HT-29 (cell line): Measurements from ENCODE around the gene CTSV. TPM values are rescaled to one million over a fixed set of nuclear protein-coding genes. Genes with fewer than 3 reads are reported as not detected.
"Not testable (repeated sequence)": the region's sequence is repeated elsewhere in the genome, so short reads cannot be mapped to it uniquely, and the experiment has no call there.

Experiments used
- DNase-seq: peaks from one replicate; pipeline ENCODE4 v3.0.0-alpha.2; 2015; ENCODE audit warnings: low spot score
- total RNA-seq: library from RNA; depleted of rRNA; stranded (reverse); fragments of >200 nt; shearing (Covaris generic); gene quantifications from 2 replicates; pipeline ENCODE4 v1.2.3, GENCODE V29; 2014; rRNA removed

CTSV gene
- total RNA-seq, 1 experiment from 2014 or later: 8.3 TPM

DNA sequence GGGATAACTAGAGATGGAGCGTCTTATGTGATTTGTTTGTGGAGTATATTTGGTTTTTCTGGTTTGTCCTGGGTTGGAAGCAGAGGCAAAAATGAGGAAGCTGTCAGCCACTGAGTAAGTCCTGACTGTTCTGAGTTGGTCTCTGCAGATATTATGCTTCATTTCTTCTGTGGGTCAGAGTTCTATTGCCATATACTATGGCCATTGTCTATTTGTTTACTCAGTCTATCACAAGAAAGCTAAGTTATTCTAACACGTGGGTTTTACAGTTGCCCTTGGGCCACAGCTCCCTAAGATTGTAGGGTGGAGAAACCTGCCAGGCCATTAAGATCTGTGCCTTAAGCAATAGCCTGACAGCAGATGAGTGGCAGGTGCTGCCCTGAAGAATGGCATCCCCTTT, 3.0 kb upstream of the CTSV start:
- DNase-seq: peak; percentile 82

DNA sequence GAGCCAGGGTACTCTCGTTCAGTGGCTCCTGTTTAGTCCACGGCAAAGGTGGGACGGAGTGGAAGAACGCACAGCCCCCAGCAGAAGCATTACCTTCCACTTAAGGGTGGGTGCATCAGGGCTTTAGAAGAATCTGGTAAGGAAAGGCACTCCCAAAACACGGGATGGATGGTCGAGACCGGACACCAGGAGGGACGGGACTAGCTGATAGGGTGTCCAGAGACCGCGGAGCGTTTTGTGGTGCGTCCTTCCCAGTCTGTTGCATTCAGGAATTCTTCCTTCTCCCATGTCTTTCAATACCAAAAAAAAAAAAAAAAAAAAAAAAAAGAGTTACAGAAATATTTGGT, 545 bp upstream of the CTSV start:
- peak; percentile 63 for DNase-seq

DNA sequence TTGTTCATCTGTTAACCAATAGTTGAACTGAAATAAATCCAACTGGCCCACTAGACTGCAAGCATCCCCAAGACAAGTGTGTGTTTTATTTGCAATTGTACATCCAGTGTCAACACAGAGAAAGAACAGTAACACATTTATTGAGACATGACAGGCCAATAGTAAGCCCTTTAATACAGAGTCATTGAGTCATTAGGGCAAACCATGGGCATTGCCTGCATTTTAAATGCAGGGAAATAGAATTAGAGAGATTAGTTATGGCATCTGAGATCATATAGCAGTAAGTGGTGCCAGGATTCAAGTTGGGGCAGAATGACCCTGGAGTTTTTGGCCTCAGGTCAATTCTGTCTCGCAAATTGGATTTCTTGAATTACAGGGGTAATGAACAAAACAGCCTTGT, 15.4 kb downstream of the CTSV start:
- DNase-seq: not testable (repeated sequence)

DNA sequence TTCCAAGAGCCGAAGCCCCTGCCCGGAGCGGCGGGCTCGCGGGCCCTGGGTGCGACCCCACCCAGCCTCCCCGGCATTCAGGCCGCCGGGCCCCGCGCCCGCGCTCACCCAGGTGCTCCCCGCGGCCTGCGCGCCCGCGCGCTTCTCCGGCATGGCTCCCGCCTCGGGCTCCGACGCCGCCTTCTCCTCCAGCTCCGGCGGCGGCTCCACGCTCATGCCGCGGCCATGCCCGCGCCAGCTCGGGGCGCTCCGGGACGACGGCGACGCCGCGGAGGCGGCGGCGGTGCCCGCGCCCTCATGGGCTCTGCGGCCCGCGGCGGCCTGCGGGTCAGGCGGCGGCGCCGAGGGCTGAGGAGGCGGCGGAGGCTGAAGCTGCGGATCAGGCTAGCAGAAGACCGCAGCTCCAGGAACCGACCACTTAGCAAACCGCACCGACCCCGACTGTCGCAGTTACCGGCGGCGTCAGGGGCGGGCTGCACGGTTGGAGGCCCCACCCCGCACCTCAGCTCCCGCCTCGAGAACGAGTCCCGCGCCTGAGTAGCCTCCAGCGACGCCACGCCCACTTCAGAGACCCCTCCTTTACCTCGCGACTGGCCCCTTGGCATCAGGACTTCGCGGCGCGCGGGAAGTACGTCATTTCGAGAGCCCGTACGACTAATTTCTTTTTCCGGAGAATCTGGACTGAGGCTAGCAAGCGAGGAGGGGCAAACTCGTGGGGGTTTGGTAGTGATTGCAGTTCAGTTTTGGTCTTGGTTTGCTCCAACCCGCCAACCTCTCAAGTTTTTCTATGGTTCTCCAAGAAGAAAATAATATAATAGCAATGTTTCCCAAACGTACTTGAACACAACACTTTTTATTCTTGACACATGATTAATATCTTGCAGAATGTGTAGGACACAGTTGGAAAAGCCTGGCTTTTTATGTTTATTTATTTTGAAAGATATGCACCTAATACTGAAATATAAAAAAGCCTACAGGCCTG, 25.5 kb downstream of the CTSV start:
- DNase-seq: peak; percentile 59

DNA sequence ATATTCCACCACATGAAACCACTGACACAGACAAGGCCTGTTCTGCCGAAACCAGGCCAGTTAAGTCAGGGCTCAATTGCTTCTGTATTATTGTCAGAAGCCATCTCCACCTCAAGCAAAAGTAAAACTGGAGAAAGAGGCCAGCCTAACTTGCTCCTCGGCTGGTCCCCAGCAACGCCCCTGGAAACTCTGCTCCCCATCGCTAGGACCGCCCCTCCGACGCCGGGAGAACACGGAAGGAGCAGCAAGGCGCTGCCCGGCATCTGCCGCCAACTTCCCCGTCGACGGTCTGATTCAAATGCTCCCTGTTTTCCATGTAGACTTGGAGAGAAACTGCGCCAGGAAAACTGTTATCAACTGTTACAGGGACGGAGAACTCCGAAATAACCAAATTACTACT, 26.3 kb downstream of the CTSV start:
- peak; percentile 7 for DNase-seq

DNA sequence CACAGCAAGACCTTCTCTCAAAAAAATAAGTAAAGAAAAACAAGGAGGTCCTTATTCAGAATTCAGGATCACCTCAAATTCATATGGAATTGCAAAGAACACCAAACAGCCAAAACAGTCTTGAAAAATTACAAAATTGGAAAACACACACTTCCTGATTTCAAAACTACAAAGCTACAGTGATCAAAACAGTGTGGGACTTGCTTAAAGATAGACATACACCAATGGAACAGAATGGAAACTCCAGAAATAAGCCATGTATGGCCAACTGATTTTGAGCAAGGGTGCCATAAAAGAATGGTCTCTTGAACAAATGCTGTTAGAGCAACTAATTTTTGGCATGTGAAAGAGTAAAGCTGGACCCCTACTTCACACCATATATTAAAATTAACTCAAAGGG, 36.7 kb downstream of the CTSV start:
- DNase-seq: not testable (repeated sequence)

DNA sequence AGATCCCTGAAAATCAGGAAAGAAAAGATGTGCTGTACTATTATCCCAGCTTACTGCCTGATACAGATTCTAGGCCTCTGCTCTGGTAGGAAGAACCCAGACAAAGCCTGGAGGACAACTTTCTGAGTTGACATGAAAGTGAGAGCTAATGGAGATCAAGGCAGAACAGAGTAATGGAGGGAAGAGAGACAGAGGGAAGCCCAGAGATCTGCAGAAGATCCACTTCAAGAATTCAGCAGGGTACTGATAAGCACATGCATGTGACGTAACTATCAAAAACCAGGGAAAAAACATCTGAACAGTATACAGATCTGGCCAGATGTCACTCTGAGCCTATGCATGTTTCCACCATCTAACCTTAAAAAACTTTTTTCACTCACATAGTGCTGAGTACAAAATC, 37.6 kb downstream of the CTSV start:
- DNase-seq: not testable (repeated sequence)

DNA sequence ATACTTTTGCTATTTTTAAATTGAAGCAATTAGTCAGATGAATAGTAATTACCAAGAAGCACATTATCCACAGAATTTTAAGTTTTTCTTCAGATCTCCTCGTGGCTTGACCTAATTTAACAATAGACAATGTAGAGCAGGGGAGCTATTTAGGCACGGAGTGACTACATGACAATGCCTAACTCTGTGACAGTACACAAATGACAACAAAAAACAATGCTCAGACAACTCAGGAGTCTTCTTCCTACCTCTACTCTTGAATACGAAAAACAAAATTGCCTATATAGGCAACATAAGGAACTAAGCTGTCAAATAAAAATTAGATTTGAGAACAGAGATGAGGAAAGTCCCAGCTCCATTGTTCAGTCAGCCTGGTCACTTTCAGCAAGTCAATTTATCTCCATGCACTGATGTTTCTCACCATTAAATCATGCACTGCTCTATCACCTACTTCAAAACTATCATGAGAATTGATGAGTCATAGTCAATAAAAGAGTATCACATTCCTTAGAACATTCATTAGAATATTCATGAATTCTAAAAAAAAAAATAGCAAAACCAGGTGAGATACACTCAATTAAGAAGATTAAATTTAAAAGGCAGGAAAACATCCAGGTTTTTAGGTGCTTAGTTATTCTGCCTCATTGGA, 38.7 kb downstream of the CTSV start:
- DNase-seq: peak; percentile 7

DNA sequence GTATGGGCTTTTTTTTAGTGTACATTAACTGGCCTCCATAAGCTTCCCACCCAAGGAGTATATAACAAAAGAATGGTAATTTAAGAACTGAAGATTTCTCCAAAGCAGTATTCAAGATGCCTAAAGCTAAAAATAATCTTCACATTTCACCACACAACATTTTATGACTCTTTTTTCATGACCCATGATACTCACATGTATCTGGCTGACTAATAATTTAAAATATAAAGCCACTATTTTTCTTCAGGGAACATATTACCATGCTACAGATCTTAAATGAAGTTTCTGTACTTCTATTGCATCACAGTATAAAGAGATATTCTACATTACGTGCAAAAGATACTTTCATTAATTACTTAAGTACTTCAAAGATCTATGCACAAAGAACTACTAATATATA, 39.2 kb downstream of the CTSV start:
- not testable (repeated sequence) for DNase-seq

DNA sequence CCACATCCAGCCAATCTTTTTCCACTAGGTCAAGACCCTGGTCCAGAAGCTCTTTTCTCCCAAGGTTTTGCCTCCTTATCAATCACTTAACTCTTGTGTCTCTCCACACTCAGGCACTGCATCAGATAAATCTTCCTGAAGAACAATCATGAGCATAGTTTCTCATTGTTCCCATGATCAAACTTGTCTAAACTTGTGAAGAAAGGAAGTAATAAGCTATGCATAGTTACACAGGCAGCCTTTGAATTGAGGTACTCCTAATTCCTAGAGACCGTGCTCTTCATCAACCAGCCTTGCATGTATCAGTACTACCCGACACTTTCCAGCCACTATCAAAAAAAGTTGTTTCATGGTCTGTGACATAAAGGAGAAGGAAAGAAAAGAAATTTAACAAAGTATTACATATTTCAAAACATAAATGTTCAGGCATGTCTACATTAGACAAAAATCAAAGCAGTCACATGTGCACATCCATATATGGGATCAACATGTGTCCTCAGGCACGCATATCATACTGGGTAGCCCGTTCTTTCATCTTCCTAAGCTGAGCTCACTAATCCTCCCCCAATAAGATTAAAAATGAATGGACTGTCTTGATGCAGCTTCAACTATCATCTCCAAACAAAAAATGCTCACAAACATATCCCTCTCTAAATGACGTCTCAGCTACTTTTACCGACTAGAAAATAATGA, 41.8 kb downstream of the CTSV start:
- DNase-seq: not testable (repeated sequence)

DNA sequence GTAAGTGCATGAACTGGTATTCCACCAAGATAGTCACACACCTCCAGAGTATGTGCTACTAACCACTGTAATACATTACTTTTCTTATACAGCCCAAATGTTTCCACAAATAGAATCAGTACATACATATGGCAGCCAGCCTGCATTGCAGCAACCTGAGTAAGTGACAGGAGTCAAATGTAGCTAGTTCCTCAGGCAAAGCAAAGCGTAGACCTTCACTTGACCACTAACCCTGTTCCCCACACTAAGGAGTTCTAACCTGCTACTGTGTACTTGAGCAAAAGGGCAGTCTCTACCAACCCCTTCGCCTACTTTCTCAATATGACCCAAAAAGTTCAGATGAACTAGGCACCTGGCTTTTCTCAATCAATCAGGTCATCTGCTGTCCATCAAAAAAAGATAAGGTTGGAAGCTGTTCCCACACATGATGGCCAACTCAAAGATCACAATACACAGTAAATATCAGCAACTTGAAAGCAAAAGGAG, 44.4 kb downstream of the CTSV start:
- DNase-seq: not testable (repeated sequence)

DNA sequence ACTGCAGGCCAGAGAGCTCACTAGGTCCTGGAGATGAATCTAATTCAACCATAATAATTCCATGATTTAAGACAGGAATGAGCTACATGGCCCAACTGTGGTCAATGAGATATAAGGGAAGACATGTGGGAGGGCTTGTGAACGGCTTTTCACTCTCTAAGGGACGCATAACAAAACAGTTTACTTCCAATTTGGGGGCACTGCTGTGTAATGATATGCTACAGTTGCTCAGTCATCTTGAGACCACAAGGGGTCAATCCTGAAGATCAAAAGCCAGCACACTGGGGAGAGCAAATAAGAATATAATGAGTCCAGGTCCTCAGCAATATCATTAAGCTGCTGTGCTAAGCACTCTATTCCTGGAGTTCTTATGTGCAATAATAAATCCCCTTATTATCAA, 46.6 kb downstream of the CTSV start:
- not testable (repeated sequence) for DNase-seq

DNA sequence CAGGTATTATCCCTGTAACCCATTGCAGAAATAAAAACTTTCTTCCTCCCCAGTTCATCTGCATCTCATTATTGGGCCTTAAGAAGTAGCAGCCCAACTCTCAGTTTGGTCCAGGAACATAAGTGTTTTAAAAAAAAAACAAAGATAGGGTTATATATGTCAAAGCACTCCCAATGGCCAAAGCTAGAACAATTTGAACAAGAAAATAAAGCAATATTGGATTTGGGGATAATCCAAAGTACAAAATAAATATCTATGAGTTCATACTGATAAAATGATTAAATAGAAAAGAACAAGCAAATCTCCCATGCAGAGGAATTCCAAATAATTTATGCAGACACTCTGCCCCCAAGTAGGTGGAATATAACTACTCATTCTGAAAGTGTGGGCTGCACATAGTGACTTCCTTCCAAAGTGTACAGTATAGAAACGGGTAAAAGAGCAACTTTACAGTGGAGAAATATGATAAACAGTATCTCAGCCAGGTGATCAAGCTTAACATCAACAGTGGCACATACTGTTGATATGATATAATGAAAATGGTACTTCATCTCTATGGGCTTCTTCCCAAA, 49.1 kb downstream of the CTSV start:
- DNase-seq: not testable (repeated sequence)

DNA sequence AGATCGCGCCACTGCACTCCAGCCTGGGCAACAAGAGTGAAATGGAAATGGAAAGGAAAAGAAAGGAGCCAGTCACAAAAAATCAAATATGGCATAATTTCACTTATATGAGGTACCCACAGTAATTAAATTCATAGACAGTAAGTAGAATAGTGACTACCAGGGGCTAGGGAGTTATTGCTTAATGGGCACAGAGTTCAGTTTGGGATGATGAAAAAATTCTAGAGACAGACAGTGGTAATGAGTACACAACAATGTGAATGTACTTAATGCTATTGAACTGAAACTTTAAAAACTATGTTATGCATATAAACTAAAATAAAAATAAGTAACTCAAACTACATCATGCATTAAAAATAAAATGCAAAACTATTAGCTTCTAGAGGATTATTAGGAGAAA, 54.1 kb downstream of the CTSV start:
- DNase-seq: not testable (repeated sequence)

DNA sequence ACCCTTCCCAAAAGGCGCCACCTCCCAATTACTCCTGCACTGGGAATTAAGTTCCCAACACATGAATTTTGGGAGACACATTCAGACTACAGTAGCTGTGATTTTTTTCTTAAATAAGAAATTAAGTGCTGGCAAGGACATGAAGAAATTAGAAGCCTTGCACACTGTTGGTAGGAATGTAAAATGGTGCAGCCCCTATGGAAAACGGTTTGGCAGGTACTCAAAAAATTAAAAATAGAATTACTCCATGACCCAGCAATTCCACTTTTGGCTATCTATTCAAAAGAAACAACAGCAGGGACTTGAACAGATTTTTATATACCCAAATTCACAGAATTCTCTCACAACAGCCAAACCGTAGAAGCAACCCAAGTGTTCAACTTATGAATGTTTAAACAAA, 54.8 kb downstream of the CTSV start:
- DNase-seq: not testable (repeated sequence)

DNA sequence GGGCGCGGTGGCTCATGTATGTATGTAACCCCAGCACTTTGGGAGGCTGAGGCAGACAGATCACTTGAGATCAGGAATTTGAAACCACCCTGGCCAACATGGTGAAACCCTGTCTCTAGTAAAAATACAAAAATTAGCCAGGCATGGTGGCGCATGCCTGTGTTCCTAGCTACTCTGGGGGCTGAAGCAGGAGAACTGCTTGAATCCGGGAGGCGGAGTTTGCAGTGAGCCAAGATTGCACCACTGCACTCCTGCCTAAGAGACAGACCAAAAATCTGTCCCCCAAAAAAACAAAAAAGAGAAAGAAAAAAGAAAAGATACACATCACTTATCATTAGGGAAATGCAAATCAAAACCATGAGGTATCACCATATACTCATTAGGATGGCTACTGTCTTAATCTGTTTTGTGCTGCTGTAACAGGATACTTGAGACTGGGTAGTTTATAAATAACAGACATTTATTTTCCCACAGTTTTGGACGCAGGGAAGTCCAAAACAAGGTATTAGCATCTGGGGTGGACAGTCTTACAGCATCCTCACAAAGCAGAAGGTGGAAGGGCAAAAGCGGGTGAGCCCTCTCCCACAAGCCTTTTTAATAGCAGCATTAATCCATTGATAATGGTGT, 55.3 kb downstream of the CTSV start:
- DNase-seq: not testable (repeated sequence)

Other genes with a start within 250 kb of the CTSV start
- 2.6 and 11.1 TPM in 2 replicates for gene ZNF782, start 184.6 kb downstream of the CTSV start, total RNA-seq
- not detected in 2 replicates for gene NUTM2G, start 110.3 kb downstream of the CTSV start, total RNA-seq